Liver (tissue), 9 donors: ENCODE measurements around the gene FOXA3. TPM values are rescaled to one million over a fixed set of nuclear protein-coding genes. Genes with fewer than 3 reads are reported as not detected.
"Not testable (repeated sequence)": the region's sequence is repeated elsewhere in the genome, so short reads cannot be mapped to it uniquely, and the experiment has no call there.

Experiments
- DNase-seq: peaks from one replicate; pipeline ENCODE4 v3.0.0-alpha.2; 2017; ENCODE audit warnings: low spot score
- H3K27ac ChIP-seq, 2 donors: one replicate each; pipeline ENCODE4 v1.7.0; 2013; ENCODE audit warnings: inconsistent platforms in 2 of 2, low read length in 2 of 2, control low read depth in 1 of 2, low read depth in 1 of 2, mild to moderate bottlenecking in 1 of 2
- H3K27me3 ChIP-seq, 4 donors: one replicate each; pipeline versions ENCODE4 v1.6.1 to v1.7.0; 2013; ENCODE audit warnings: low read length in 3 of 4, inconsistent platforms in 1 of 4, mild to moderate bottlenecking in 1 of 4, moderate library complexity in 1 of 4; ENCODE audit not compliant: control insufficient read depth in 4 of 4, insufficient read depth in 4 of 4
- H3K36me3 ChIP-seq, 4 donors: one replicate each; pipeline versions ENCODE4 v1.6.1 to v1.7.0; 2013; ENCODE audit warnings: low read length in 3 of 4, mild to moderate bottlenecking in 3 of 4, low read depth in 1 of 4, moderate library complexity in 1 of 4; ENCODE audit not compliant: control insufficient read depth in 4 of 4, insufficient read depth in 3 of 4
- H3K4me1 ChIP-seq, 4 donors: one replicate each; pipeline versions ENCODE4 v1.6.1 to v1.7.0; 2013; ENCODE audit warnings: low read length in 3 of 4, mild to moderate bottlenecking in 3 of 4, moderate library complexity in 1 of 4; ENCODE audit not compliant: control insufficient read depth in 4 of 4, insufficient read depth in 4 of 4
- H3K4me3 ChIP-seq, 3 donors: one replicate each; pipeline versions ENCODE4 v1.6.1 to v1.7.0; 2013; ENCODE audit warnings: low read length in 3 of 3, control low read depth in 1 of 3, low read depth in 1 of 3, mild to moderate bottlenecking in 1 of 3
- H3K9ac ChIP-seq, 2 donors: one replicate each; pipeline ENCODE4 v1.7.0; 2013; ENCODE audit warnings: low read length in 2 of 2, mild to moderate bottlenecking in 2 of 2, moderate library complexity in 2 of 2, control low read depth in 1 of 2, low read depth in 1 of 2
- H3K9me3 ChIP-seq, 4 donors: one replicate each; pipeline versions ENCODE4 v1.6.1 to v1.7.0; 2013; ENCODE audit warnings: low read length in 3 of 4; ENCODE audit not compliant: control insufficient read depth in 4 of 4
- EGR1 ChIP-seq, 2 donors: IDR thresholded peaks; 2 replicates each; pipeline ENCODE4 v1.6.1; 2016 to 2018; ENCODE audit warnings: antibody characterized with exemption in 2 of 2, low read depth in 2 of 2
- FOXA1 ChIP-seq: IDR thresholded peaks from 2 replicates; pipeline ENCODE4 v1.6.1; 2016; ENCODE audit warnings: antibody characterized with exemption
- FOXA2 ChIP-seq: IDR thresholded peaks from 2 replicates; pipeline ENCODE4 v1.6.1; 2016; ENCODE audit warnings: antibody characterized with exemption
- GABPA ChIP-seq, 2 donors: IDR thresholded peaks in 1 of 2; conservative IDR thresholded peaks in 1 of 2; 2 replicates each; pipeline ENCODE4 v1.6.1; 2016; ENCODE audit warnings: antibody characterized with exemption in 2 of 2, mild to moderate bottlenecking in 1 of 2, moderate library complexity in 1 of 2
- HNF4A ChIP-seq, 2 donors: conservative IDR thresholded peaks; 2 replicates each; pipeline ENCODE4 v1.6.1; 2016; ENCODE audit warnings: antibody characterized with exemption in 2 of 2, mild to moderate bottlenecking in 2 of 2
- JUND ChIP-seq, 2 donors: IDR thresholded peaks; 2 replicates each; pipeline ENCODE4 v1.6.1; 2016; ENCODE audit warnings: antibody characterized with exemption in 2 of 2
- NR2F2 ChIP-seq: IDR thresholded peaks from 2 replicates; pipeline ENCODE4 v1.6.1; 2016; ENCODE audit warnings: antibody characterized with exemption
- RXRA ChIP-seq, 2 donors: IDR thresholded peaks; 2 replicates each; pipeline ENCODE4 v1.6.1; 2017 to 2018; ENCODE audit warnings: antibody characterized with exemption in 2 of 2, mild to moderate bottlenecking in 1 of 2
- SP1 ChIP-seq: IDR thresholded peaks from 2 replicates; pipeline ENCODE4 v1.6.1; 2018; ENCODE audit warnings: antibody characterized with exemption, mild to moderate bottlenecking
- TAF1 ChIP-seq: conservative IDR thresholded peaks from 2 replicates; pipeline ENCODE4 v1.6.1; 2016; ENCODE audit warnings: antibody characterized with exemption, mild to moderate bottlenecking
- YY1 ChIP-seq: IDR thresholded peaks from 2 replicates; pipeline ENCODE4 v1.6.1; 2016; ENCODE audit warnings: antibody characterized with exemption, mild to moderate bottlenecking
- WGBS: extraction: QIAGEN DNeasy Blood & Tissue Kit; methylation state at CpG from one replicate; pipeline ENCODE4 v1.1.7; 2013; 5-methylcytosine and 5-hydroxymethylcytosine counted together
- polyA plus RNA-seq, 2 donors: library from polyadenylated mRNA; stranded (reverse) in 1 of 2; unstranded in 1 of 2; fragments of 200-250 nt in 1 of 2; fragments of >200 nt in 1 of 2; fragmentation: Nextera tagmentation in 1 of 2; extraction: Ambion mirVana in 1 of 2; gene quantifications; one replicate each; pipeline versions ENCODE4 v1.2.1 to v1.2.3, GENCODE V29; 2013 to 2015
- total RNA-seq, 2 donors: library from RNA; depleted of rRNA; stranded (reverse); fragments of >200 nt; gene quantifications; one replicate each; pipeline ENCODE4 v1.2.3, GENCODE V29; 2014
- TF ChIP-seq, protein P1 (sequence below): IDR thresholded peaks from 2 replicates; pipeline ENCODE4 v1.6.1; 2016; ENCODE audit warnings: antibody characterized with exemption
- TF ChIP-seq, protein P2 (sequence below): fragments of 150-350 bp; IDR thresholded peaks from 2 replicates; pipeline ENCODE4 v1.5.1; 2017; ENCODE audit warnings: improper control_type of control experiment, low read depth, low read length; ENCODE audit not compliant: missing input control
- TF ChIP-seq, protein P3 (sequence below): IDR thresholded peaks from 2 replicates; pipeline ENCODE4 v1.6.1; 2016; ENCODE audit warnings: antibody characterized with exemption
- donor health status: healthy.
- donor health status: healthy.
- donor health status: healthy.
- donor health status: healthy.
- donor health status: healthy.

FOXA3 gene
- total and polyA plus RNA-seq, 4 donors = 11.5 to 37.1 (median 21.6) TPM

DNA sequence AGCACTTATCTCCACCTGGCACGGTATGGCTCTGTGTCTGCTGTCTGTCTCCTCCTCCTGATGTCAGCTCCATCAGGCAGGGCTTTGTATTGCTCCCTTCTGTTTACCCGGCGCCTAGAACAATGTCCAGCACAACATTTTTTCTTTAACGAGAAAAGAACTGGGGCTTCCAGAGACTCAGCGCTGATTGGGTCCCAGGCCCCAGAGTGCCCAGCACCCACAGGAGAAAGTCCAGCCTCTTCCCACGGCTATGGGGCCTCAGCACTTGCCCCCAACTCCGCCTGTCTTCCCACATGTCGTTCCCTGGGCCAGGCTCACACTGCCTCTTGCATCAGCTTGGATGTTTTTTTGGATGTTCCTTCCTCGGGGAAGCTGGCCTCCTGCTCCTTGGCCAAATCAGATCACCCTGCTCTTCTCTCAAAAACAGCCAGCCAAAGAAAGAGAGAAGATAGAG is 31.4 kb downstream of the FOXA3 start (continued):
- TF ChIP-seq, protein P1, sequence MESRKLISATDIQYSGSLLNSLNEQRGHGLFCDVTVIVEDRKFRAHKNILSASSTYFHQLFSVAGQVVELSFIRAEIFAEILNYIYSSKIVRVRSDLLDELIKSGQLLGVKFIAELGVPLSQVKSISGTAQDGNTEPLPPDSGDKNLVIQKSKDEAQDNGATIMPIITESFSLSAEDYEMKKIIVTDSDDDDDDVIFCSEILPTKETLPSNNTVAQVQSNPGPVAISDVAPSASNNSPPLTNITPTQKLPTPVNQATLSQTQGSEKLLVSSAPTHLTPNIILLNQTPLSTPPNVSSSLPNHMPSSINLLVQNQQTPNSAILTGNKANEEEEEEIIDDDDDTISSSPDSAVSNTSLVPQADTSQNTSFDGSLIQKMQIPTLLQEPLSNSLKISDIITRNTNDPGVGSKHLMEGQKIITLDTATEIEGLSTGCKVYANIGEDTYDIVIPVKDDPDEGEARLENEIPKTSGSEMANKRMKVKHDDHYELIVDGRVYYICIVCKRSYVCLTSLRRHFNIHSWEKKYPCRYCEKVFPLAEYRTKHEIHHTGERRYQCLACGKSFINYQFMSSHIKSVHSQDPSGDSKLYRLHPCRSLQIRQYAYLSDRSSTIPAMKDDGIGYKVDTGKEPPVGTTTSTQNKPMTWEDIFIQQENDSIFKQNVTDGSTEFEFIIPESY = no peak

DNA sequence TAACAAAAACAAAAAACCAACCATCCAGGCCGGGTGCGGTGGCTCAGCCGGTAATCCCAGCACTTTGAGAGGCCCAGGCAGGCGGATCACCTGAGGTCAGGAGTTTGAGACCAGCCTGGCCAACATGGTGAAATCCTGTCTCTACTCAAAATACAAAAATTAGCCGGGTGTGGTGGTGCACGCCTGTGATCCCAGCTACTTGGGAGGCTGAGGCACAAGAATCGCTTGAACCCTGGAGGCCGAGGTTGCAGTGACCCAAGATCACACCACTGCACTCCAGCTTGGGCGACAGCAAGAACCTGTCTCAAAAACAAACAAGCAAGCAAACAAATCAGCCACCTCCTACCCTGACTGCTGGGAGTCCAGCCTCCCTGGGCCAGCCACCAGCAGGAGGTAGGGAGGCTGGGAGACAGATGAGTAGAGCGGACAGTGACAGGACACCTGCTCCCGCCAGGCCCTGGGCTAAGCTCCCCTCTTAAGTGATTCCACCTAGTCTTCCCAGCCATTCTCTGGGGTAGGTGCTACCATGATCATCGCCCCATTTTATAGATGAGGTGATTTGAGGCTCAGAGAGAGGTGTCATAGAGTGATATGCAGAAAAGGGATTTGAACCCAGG is 32.0 kb downstream of the FOXA3 start:
- WGBS = 95% methylated on average over 12 of the region's 12 CpGs
- H3K4me1 ChIP-seq = peaks cover 4 to 11% (median 6%) of the 10 kb centered on the region in 4 donors
- not testable (repeated sequence) for H3K36me3 ChIP-seq, H3K9ac ChIP-seq, H3K9me3 ChIP-seq, H3K4me3 ChIP-seq, DNase-seq, H3K27ac ChIP-seq, H3K27me3 ChIP-seq

DNA sequence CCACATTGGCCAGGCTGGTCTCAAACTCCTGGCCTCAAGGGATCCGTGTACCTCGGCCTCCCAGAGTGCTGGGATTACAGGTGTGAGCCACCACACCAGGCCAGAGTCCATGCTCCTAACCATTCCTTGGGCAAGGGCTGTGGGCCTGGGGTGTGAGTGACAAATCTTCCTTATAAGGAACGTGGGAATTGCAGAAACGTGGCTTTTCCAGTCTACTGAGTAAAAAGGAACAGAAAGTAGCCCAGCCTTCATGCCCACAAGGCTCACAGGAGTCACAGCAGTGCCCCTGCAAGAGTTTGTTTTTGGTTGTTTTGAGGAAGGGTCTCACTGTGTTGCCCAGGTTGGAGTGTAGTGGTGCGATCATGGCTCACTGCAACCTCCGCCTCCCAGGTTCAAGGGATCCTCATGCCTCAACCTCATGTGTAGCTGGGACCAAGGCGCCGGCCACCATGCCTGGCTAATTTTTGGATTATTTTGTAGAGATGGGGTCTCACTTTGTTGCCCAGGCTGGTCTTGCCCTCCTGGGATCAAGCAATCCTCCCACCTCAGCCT is 33.2 kb downstream of the FOXA3 start:
- TF ChIP-seq EGR1 (IDR thresholded peaks at IDR 0.05; ENCODE audit: low read depth in 2 of 2) (no peak), RXRA (IDR thresholded peaks at IDR 0.05) (no peak), TAF1 (no peak), YY1 (no peak), NR2F2 (no peak)
- 95% methylated on average over 8 of the region's 8 CpGs for WGBS
- H3K27me3 ChIP-seq = no peaks in the 10 kb centered on the region
- peaks cover 3 to 10% (median 4%) of the 10 kb centered on the region in 4 donors for H3K36me3 ChIP-seq
- H3K9ac ChIP-seq = no peak overlapping the region
- H3K27ac ChIP-seq = no peak overlapping the region
- H3K9me3 ChIP-seq = no peaks in the 10 kb centered on the region
- peaks cover 8 to 22% (median 10%) of the 10 kb centered on the region in 4 donors for H3K4me1 ChIP-seq
- DNase-seq = no peak
- no peak overlapping the region for H3K4me3 ChIP-seq

DNA sequence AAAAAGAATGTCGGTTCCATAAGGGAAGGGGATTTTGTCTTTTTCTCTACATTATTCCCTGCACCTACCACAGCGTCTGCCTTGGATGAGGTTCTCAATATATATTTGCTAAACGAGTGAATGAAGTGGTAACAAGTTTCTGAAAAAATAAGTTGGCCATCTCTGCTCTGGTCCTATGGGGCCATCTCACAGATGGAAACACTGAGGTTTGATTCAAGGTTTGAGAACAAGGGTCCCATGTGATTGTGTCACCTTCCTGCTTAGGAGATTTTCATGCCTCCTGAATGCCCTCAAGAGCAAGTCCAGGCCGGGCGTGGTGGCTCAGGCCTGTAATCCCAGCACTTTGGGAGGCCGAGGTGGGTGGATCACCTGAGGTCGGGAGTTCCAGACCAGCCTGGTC is 35.1 kb downstream of the FOXA3 start:
- H3K9ac ChIP-seq = no peak overlapping the region
- H3K27me3 ChIP-seq = no peaks in the 10 kb centered on the region
- WGBS = 91% methylated on average over 7 of the region's 7 CpGs
- H3K4me3 ChIP-seq = no peak overlapping the region
- H3K4me1 ChIP-seq = peaks cover 9 to 27% (median 15%) of the 10 kb centered on the region in 4 donors
- H3K27ac ChIP-seq = no peak overlapping the region
- no peak for TF ChIP-seq YY1
- no peak for TF ChIP-seq HNF4A (conservative IDR thresholded peaks at IDR 0.05)
- TF ChIP-seq, protein P2, sequence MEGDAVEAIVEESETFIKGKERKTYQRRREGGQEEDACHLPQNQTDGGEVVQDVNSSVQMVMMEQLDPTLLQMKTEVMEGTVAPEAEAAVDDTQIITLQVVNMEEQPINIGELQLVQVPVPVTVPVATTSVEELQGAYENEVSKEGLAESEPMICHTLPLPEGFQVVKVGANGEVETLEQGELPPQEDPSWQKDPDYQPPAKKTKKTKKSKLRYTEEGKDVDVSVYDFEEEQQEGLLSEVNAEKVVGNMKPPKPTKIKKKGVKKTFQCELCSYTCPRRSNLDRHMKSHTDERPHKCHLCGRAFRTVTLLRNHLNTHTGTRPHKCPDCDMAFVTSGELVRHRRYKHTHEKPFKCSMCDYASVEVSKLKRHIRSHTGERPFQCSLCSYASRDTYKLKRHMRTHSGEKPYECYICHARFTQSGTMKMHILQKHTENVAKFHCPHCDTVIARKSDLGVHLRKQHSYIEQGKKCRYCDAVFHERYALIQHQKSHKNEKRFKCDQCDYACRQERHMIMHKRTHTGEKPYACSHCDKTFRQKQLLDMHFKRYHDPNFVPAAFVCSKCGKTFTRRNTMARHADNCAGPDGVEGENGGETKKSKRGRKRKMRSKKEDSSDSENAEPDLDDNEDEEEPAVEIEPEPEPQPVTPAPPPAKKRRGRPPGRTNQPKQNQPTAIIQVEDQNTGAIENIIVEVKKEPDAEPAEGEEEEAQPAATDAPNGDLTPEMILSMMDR = no peak
- TF ChIP-seq, protein P3, sequence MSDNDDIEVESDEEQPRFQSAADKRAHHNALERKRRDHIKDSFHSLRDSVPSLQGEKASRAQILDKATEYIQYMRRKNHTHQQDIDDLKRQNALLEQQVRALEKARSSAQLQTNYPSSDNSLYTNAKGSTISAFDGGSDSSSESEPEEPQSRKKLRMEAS = no peak
- TF ChIP-seq GABPA (IDR thresholded peaks at IDR 0.05 in 1 of 2, conservative IDR thresholded peaks at IDR 0.05 in 1 of 2) = no peak
- no peak for TF ChIP-seq NR2F2
- TF ChIP-seq SP1 = no peak
- no peak for TF ChIP-seq JUND (IDR thresholded peaks at IDR 0.05)
- TF ChIP-seq TAF1 = no peak
- TF ChIP-seq EGR1 (IDR thresholded peaks at IDR 0.05; ENCODE audit: low read depth in 2 of 2) = no peak
- no peak for TF ChIP-seq FOXA2
- no peak for TF ChIP-seq FOXA1
- H3K36me3 ChIP-seq = peaks cover 3 to 10% (median 4%) of the 10 kb centered on the region in 4 donors
- no peaks in the 10 kb centered on the region for H3K9me3 ChIP-seq
- no peak for DNase-seq
